ENCODE data around the gene PCDHB10.
"Not testable (repeated sequence)": the region's sequence is repeated elsewhere in the genome, so short reads cannot be mapped to it uniquely, and the experiment has no call there.

PCDHB10 gene

DNA sequence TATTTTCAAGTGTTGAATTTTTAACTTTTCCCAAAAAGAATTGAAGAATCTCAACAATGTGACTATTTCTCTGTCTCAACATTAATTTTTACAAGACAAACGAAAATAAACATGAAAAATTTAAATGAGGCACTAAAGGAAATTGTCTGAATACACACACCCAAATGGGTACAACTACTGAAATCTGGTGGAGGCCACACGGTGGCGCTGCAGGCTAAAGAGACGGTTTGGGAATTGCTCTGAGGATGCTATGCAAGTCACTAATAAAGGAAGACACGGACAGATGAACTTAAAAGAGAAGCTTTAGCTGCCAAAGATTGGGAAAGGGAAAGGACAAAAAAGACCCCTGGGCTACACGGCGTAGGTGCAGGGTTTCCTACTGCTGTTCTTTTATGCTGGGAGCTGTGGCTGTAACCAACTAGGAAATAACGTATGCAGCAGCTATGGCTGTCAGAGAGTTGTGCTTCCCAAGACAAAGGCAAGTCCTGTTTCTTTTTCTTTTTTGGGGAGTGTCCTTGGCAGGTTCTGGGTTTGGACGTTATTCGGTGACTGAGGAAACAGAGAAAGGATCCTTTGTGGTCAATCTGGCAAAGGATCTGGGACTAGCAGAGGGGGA, at the start of gene PCDHB10:
TSS of gene PCDHB10 (plus strand) at position 244 of the 616 bp plus-strand sequence. CDS start at position 444, 200 bp downstream.
- no peak for DNase-seq

- peak; percentile 9 for DNase-seq
These were observed 42.3 kb upstream of the PCDHB10 start, which contains the start of gene PCDHB6 for GRCh38 chr5:141149812-141150211. TSS of gene PCDHB6 (plus strand) at chr5:141150057. CDS start at chr5:141150258, 201 bp downstream.

- DNase-seq: no peak
These were observed 41.7 kb upstream of the PCDHB10 start for GRCh38 chr5:141150224-141150992.

- DNase-seq: no peak
These were observed 41.2 kb upstream of the PCDHB10 start for GRCh38 chr5:141150993-141151325.

GRCh38 chr5:141151632-141152031, 40.5 kb upstream of the PCDHB10 start:
- not testable (repeated sequence) for DNase-seq

DNA sequence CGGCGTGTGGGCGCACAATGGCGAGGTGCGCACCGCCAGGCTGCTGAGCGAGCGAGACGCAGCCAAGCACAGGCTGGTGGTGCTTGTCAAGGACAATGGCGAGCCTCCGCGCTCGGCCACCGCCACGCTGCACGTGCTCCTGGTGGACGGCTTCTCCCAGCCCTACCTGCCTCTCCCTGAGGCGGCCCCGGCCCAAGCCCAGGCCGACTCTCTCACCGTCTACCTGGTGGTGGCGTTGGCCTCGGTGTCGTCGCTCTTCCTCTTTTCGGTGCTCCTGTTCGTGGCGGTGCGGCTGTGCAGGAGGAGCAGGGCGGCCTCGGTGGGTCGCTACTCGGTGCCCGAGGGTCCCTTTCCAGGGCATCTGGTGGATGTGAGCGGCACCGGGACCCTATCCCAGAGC, 40.1 kb upstream of the PCDHB10 start:
- DNase-seq: not testable (repeated sequence)

DNA sequence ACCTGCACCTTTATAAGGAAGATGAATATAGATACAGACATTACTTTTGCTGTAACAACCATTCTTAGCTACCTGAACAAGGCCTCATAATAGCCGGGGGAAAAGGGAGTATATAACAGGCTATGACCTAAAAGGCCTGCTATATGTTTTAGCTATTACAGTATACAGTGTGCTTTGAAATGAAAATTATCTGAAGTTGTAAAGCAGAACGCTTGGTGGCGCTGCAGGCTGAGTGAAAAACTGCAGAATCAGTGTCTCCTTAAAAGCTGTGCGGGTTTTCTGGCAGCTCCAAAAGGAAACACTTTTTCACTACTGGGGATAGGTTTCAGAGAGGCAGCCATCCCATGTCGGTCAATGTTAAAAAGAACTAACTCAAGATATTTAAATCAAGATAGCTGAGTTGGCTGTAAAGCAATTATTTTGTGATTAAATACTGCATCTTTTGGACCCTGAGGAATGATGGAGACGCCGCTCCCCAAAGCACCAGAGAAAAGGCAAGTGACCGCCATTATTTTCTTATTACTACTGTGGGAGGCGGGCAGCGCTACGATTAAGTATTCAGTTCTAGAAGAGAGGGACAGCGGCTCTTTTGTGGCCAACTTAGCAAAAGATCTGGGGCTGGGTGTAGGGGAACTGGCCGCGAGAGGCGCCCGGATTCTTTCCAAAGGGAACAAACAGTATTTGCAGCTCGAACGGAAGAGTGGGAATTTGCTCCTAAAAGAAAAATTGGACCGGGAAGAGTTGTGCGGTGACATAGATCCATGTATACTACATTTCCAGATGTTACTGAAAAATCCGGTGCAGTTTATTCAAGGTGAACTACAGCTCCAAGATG, 36.4 kb upstream of the PCDHB10 start:
- no peak for DNase-seq

GRCh38 chr5:141157356-141157755, 34.8 kb upstream of the PCDHB10 start:
- not testable (repeated sequence) for DNase-seq

DNA sequence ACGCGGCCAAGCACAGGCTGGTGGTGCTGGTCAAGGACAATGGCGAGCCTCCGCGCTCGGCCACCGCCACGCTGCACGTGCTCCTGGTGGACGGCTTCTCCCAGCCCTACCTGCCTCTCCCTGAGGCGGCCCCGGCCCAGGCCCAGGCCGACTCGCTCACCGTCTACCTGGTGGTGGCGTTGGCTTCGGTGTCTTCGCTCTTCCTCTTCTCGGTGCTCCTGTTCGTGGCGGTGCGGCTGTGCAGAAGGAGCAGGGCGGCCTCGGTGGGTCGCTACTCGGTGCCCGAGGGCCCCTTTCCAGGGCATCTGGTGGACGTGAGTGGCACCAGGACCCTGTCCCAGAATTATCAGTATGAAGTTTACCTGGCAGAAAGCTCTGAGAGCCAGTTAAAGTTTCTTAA, 34.3 kb upstream of the PCDHB10 start:
- not testable (repeated sequence) for DNase-seq

GRCh38 chr5:141172381-141173204, 19.6 kb upstream of the PCDHB10 start, which contains the start of gene PCDHB7:
TSS of gene PCDHB7 (plus strand) at chr5:141172644. CDS start at chr5:141172836, 192 bp downstream.
- peak; percentile 9 for DNase-seq

DNA sequence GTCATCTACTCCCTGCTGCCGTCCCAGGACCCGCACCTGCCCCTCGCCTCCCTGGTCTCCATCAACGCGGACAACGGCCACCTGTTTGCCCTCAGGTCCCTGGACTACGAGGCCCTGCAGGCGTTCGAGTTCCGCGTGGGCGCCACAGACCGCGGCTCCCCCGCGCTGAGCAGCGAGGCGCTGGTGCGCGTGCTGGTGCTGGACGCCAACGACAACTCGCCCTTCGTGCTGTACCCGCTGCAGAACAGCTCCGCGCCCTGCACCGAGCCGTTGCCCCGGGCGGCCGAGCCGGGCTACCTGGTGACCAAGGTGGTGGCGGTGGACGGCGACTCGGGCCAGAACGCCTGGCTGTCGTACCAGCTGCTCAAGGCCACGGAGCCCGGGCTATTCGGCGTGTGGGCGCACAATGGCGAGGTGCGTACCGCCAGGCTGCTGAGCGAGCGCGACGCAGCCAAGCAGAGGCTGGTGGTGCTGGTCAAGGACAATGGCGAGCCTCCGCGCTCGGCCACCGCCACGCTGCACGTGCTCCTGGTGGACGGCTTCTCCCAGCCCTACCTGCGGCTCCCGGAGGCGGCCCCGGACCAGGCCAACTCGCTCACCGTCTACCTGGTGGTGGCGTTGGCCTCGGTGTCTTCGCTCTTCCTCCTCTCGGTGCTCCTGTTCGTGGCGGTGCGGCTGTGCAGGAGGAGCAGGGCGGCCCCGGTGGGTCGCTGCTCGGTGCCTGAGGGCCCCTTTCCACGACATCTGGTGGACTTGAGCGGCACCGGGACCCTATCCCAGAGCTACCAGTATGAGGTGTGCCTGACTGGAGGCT, 17.7 kb upstream of the PCDHB10 start:
- DNase-seq: not testable (repeated sequence)

- no peak for DNase-seq
These were observed 16.2 kb upstream of the PCDHB10 start for GRCh38 chr5:141175933-141176332.

DNA sequence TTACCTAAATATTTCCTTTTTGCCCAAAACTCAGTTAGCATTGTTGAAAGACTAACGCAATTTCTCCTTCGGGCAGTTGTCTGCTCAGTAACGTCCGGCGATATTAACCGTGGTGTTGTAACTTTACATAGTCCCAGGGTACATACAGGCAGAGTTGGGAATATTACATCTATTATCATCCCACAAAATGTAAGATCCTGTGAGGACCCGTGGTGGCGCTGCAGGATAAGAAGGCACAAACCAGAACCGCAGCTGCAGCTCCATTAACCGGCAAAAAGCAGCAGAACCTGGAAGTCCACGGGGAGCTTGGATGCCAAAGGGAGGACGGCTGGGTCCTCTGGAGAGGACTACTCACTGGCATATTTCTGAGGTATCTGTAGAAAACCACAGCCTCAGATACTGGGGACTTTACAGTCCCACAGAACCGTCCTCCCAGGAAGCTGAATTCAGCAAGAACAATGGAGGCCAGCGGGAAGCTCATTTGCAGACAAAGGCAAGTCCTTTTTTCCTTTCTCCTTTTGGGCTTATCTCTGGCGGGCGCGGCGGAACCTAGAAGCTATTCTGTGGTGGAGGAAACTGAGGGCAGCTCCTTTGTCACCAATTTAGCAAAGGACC, 14.5 kb upstream of the PCDHB10 start, which contains the start of gene PCDHB8:
TSS of gene PCDHB8 (plus strand) at position 214 of the 615 bp plus-strand sequence. CDS start at position 459, 245 bp downstream.
- DNase-seq: not testable (repeated sequence)

DNA sequence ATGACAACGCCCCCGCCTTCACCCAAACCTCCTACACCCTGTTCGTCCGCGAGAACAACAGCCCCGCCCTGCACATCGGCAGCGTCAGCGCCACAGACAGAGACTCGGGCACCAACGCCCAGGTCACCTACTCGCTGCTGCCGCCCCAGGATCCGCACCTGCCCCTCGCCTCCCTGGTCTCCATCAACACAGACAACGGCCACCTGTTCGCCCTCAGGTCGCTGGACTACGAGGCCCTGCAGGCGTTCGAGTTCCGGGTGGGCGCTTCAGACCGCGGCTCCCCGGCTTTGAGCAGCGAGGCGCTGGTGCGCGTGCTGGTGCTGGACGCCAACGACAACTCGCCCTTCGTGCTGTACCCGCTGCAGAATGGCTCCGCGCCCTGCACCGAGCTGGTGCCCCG, 12.8 kb upstream of the PCDHB10 start:
- DNase-seq: not testable (repeated sequence)

- not testable (repeated sequence) for DNase-seq
These were observed 12.3 kb upstream of the PCDHB10 start for GRCh38 chr5:141179876-141180275.

GRCh38 chr5:141180313-141180712, 11.8 kb upstream of the PCDHB10 start:
- no peak for DNase-seq

GRCh38 chr5:141182248-141182647, 9.9 kb upstream of the PCDHB10 start, which contains the start of gene PCDHB16:
TSS of gene PCDHB16 (plus strand) at chr5:141182387. CDS start at chr5:141182560, 173 bp downstream.
- DNase-seq: peak; percentile 30

DNA sequence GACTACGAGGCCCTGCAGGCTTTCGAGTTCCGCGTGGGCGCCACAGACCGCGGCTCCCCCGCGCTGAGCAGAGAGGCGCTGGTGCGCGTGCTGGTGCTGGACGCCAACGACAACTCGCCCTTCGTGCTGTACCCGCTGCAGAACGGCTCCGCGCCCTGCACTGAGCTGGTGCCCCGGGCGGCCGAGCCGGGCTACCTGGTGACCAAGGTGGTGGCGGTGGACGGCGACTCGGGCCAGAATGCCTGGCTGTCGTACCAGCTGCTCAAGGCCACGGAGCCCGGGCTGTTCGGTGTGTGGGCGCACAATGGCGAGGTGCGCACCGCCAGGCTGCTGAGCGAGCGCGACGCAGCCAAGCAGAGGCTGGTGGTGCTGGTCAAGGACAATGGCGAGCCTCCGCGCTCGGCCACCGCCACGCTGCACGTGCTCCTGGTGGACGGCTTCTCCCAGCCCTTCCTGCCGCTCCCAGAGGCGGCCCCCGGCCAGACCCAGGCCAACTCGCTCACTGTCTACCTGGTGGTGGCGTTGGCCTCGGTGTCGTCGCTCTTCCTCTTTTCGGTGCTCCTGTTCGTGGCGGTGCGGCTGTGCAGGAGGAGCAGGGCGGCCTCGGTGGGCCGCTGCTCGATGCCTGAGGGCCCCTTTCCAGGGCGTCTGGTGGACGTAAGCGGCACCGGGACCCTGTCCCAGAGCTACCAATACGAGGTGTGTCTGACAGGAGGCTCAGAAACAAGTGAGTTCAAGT, 7.9 kb upstream of the PCDHB10 start:
- not testable (repeated sequence) for DNase-seq

DNA sequence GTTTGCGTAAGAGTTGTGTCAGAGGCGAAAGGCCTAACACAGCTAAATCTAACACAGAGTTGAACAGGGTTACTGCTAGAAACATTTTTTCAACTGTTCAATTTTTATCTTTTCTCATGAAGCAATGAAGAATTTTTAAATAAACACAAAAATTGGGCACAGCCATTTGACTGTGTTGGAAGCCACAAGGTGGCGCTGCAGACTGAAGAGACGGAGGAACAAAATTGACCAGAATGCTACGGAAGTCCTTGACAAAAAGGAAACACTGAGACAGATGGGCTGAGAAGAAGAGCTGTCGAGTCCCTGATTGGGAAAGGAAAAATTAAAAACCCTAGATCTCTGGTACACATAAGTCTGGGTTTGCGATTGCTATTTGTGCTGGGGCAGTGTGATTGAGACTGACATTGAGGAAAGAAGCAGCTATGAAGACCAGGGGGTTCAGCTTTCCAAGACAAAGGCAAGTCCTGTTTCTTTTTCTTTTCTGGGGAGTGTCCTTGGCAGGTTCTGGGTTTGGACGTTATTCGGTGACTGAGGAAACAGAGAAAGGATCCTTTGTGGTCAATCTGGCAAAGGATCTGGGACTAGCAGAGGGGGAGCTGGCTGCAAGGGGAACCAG, 5.1 kb upstream of the PCDHB10 start, which contains the start of gene PCDHB9:
TSS of gene PCDHB9 (plus strand) at position 265 of the 616 bp plus-strand sequence. CDS start at position 423, 158 bp downstream.
- no peak for DNase-seq

Data from retina (tissue), 1 donor.